ENCODE measurements around the gene CFAP97D2.

DNA sequence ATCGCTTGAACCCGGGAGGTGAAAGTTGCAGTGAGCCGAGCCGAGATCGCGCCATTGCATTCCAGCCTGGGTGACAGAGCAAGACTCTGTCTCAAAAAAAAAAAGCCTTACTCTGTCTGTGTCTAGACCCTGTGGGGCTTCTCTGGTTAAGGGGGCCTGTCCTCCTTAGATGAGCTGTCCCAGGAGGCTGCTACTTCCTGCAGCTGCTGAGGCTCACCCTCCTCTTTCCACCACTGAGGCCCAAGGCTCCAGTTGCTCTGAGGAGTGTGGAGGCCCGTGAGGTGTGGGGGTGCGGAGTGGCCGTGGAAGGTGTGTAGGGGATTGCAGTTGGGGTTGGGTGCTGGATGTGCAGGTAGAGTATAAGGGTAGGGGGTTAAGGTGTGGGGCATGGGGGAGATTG lies 24.6 kb upstream of the CFAP97D2 start:
- TF ChIP-seq, protein P1, sequence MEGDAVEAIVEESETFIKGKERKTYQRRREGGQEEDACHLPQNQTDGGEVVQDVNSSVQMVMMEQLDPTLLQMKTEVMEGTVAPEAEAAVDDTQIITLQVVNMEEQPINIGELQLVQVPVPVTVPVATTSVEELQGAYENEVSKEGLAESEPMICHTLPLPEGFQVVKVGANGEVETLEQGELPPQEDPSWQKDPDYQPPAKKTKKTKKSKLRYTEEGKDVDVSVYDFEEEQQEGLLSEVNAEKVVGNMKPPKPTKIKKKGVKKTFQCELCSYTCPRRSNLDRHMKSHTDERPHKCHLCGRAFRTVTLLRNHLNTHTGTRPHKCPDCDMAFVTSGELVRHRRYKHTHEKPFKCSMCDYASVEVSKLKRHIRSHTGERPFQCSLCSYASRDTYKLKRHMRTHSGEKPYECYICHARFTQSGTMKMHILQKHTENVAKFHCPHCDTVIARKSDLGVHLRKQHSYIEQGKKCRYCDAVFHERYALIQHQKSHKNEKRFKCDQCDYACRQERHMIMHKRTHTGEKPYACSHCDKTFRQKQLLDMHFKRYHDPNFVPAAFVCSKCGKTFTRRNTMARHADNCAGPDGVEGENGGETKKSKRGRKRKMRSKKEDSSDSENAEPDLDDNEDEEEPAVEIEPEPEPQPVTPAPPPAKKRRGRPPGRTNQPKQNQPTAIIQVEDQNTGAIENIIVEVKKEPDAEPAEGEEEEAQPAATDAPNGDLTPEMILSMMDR (conservative IDR thresholded peaks at IDR 0.05 in 1 of 2, IDR thresholded peaks at IDR 0.05 in 1 of 2; ENCODE audit: extremely low read depth in 1 of 2, insufficient read depth in 1 of 2, low read depth in 1 of 2, low read length in 2 of 2): no peak
- TF ChIP-seq EZH2 (IDR thresholded peaks at IDR 0.05; ENCODE audit: borderline replicate concordance, low read length): no peak

Measured in mammary epithelial cell (primary cell).